ENCODE results near the gene FASLG.
"Not testable (repeated sequence)": the region's sequence is repeated elsewhere in the genome, so short reads cannot be mapped to it uniquely, and the experiment has no call there.

The FASLG gene

DNA sequence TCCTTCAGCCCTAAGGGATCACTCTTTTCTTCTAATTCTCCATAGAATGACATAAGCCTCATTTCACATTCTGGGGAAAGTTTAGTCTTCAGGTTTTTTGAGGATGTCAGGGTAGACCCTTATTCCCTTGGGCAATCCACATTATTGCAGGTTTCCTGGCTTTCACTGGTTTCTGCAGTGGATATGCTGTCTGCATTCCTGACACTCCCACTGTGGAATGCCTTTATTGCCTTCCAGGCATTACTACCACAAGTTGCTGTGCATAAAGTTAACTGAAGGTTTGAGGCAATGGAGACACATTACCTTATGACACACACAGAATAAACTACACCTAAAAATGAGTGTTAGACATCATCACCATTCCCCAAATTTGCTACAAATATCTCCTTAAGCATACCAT, 12.7 kb downstream of the FASLG start:
- DNase-seq, result no peak
- in situ Hi-C loops (cut with HindIII; ENCODE audit: low pct_ligation_motif_present, low pct_unique_long_range_greater_than_20kb, low sequenced_read_pairs), result no loop called here

DNA sequence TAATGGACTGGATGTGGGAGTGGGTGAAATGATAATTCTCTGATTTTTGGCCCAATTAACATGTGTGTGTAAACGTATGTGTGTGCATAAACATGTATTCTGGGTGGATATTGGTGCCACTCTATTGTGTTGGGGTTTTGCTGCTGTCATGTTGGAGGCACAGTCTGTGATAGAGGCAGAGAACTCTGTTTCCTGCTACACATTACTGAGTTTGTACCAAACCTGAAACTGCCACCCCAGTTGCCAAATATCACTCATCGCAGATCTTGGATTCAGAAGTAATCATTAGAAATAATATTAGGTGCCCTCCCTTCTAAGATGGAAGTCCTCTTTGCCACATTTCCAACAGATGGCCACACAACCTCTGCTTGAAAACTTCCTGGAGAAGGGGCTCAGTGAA, 13.8 kb downstream of the FASLG start:
- in situ Hi-C loops (cut with HindIII; ENCODE audit: low pct_ligation_motif_present, low pct_unique_long_range_greater_than_20kb, low sequenced_read_pairs), result no loop called here
- no peak for DNase-seq

DNA sequence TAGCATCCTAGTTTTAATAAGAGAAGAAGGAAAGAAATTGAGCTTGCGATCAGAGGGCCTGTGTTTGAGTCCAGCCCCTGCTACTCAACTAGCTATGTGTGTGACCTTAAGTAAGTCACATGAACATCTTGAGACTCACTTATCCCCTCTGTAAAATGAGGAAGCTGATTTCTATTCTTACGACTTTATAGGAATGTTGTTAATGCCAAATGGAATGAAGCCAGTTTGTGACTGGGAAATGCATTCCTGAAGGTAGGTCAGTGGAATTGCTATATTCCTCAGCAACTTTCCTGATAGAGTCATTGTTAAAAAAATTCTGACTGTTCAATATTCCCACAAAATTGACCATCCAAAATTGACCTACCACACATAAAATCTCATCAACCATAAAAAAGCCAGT, 14.9 kb downstream of the FASLG start:
- in situ Hi-C loops (cut with HindIII; ENCODE audit: low pct_ligation_motif_present, low pct_unique_long_range_greater_than_20kb, low sequenced_read_pairs), result no loop called here

DNA sequence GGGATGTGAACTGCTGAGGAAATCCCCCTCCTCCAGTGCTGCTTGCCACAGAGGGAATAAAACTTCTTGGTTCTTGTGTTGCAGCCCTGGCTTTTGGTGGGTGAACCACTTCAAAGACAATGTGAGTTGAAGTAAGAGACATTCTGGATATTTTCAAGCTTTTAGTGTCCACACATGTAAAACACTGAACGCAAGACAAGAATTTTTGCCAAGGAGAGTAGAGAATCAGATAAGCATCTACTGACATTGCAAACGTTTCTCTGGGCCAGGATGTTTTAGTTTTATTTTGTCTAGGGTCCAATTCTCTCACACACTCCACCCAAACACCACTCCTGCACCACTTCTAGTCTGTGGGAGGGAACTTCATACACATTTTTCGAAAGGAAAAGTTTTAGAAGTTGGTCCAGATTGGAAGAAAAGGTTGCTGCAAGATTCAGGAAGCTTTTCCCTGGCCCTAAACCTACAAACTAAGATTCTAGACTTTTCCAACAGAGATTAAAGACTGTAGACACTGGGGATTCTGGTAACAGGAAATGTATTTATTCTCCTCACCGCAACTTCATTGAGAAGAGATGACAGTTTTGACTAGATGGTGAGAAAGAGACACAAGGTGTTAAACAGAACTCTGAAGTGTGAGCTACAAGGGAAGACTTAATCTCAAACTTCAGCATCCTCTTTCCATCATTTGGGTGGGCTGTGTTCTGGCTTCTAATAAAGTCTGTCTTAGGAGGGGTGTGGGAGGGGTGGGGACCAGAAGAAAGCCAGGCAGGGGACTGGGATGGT, 16.1 kb downstream of the FASLG start:
- in situ Hi-C loops (cut with HindIII; ENCODE audit: low pct_ligation_motif_present, low pct_unique_long_range_greater_than_20kb, low sequenced_read_pairs), result no loop called here
- no peak for DNase-seq

More for the DNA sequence above, 14.9 kb downstream of the FASLG start:
- no peak for DNase-seq

GRCh38 chr1:172679000-172679772, 20.3 kb downstream of the FASLG start:
- in situ Hi-C loops (cut with HindIII; ENCODE audit: low pct_ligation_motif_present, low pct_unique_long_range_greater_than_20kb, low sequenced_read_pairs), result no loop called here
- DNase-seq, result no peak

DNA sequence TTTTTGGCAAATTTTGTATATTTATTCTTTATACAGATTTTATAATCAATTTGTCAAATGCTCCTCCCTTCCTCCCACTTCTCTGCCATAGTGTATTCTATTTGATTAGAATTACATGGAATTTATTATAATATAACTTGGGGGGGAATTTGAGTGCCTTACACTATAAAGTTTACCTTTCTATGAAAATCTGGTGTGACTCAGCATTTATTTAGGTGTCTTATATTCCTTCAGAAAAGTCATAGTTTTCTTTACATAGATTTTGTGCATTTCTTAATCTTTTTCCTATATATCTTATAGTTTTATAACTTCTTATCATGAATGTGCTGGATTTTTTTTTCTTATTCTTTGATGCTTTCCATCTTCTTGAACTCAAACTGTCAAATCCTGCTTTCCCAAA, 21.3 kb downstream of the FASLG start:
- in situ Hi-C loops (cut with HindIII; ENCODE audit: low pct_ligation_motif_present, low pct_unique_long_range_greater_than_20kb, low sequenced_read_pairs), result no loop called here
- no peak for DNase-seq

DNA sequence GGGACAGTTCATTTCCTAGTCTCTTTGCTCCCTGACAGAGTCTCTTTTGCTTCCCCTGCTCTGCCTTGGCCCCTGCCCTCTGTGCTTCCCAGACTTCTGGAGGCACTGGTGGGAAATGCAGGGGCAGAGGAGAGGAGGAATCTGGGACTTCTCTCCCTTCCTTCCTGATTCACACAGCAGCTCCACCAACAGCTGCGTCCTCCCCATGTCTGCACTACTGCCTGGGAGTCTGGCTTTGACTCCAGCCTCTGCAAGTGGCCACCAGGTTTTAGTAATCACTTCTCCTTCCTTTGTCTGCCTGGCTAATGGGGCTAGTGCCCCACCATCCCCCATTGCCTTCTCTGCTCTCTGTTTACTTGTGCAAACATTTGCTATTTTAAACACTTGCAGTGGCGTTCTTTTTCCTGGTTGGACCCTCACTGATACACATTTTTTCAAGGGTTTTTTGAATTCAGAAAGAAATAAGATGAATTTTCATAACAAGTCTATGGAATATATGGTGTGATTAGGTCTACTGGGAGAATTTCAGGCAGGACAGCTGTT, 21.9 kb downstream of the FASLG start:
- in situ Hi-C loops (cut with HindIII; ENCODE audit: low pct_ligation_motif_present, low pct_unique_long_range_greater_than_20kb, low sequenced_read_pairs), result no loop called here
- no peak for DNase-seq

DNA sequence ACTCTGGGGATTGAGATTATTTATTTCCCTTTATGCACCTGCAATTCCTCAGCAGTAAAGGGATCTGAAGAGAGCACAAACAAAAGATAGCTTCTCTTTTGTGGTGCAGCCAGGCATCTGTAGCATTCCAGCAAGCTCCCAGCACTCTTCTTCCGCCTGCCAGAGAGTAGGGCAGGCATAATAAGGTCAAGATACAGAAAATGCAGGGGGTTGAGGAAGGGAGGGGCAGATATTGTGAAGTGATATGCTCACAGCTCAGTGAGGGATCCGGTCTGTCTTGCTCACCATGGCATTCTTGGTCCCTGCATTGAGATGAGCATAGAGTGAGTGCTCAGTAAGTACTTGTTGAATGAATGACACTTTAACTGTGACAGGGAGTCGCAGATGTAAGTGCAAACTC, 23.9 kb downstream of the FASLG start:
- in situ Hi-C loops (cut with HindIII; ENCODE audit: low pct_ligation_motif_present, low pct_unique_long_range_greater_than_20kb, low sequenced_read_pairs), result no loop called here

GRCh38 chr1:172686143-172686542, 27.2 kb downstream of the FASLG start:
- in situ Hi-C loops (cut with HindIII; ENCODE audit: low pct_ligation_motif_present, low pct_unique_long_range_greater_than_20kb, low sequenced_read_pairs), result no loop called here
- DNase-seq, result no peak

More for the DNA sequence above, 23.9 kb downstream of the FASLG start:
- no peak for DNase-seq

DNA sequence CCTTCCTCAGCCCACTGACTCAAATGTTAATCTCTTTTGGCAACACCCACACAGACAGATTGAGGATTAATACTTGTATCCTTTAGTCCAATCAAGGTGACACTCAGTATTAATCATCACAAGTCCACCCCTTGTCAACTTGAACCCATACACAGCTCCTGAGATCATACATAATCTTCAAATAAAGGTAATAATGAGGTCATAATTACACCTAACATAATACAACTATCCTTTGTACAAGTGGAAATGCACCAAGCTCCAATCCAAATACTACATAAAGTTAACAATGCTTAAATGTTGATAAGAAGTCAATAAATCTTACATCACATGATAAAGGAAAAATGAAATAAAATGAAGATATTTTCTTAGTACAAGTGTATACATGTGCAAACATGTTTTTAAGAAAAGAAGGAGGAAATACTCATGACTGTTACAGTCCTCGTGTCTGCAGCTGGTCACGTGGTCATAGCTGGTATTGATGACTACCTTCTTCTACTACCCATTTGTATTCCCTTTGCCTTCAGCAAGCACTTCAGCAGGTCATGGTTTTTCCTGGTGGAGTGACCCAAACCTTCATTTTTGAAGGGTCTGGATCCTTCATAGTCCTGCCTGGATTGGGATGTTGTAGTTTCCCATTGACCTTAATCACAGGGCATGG, 29.7 kb downstream of the FASLG start:
- in situ Hi-C loops (cut with HindIII; ENCODE audit: low pct_ligation_motif_present, low pct_unique_long_range_greater_than_20kb, low sequenced_read_pairs), result not testable (repeated sequence)

DNA sequence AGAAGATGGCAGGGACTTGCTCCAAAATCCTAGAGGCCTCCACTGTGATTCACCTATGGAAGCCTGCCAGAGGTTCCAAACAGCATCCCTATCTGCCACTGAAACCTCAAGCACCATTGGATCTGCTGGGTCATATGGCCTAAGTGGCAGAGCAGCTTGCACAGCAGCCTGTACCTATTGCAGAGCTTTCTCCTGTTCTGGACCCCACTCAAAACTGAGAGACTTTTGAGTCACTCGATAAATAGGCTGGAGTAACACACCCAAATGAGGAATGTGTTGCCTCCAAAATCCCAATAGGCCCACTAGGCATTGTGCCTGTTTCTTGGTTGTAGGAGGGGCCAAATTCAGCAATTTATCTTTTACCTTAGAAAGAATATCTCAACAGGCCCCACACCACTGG, 32.0 kb downstream of the FASLG start:
- DNase-seq; in situ Hi-C loops (cut with HindIII; ENCODE audit: low pct_ligation_motif_present, low pct_unique_long_range_greater_than_20kb, low sequenced_read_pairs): not testable (repeated sequence)

More for the DNA sequence above, 29.7 kb downstream of the FASLG start:
- DNase-seq, result not testable (repeated sequence)

DNA sequence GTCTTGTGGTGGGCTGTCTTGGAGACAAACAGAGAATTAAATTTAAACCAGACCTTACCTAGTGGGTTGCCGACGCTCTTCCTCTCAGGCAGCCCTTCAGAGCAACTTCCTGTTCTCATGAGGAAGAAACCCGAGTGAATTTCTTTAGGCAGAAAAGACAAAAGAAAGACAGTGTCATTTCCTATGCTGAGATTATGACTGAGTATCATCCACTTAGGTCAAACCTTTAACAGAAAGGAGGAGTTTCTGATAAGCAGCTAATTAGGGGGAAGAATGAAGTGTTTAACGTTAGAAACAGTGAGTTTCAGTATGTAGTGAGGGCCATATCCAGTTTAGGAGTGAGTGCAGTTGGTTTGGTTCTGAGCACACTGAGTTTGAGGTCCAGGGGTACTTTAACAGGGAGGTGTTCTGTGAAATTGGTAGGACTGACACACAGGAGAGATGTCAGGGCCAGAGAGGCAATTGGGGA, 38.7 kb downstream of the FASLG start:
- DNase-seq, result no peak
- in situ Hi-C loops (cut with HindIII; ENCODE audit: low pct_ligation_motif_present, low pct_unique_long_range_greater_than_20kb, low sequenced_read_pairs), result no loop called here

DNA sequence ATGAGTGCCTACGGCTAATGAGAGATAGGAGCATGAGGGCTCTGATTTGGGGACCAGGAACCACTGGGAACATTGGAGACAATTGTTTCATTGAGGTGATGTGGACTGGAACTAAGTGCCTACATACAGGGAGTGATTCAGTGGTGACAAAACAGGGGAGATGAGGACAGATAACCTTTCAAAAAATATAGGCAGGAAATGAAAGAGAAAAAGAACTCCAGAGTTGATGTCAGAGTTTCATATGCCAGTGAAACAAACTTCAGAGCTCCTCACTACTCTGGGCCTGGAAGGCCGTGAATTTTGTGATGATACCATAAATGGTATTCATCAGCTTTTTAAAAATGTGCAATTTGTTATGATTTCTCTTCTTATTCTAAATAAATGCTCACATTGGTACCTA, 39.3 kb downstream of the FASLG start:
- DNase-seq, result no peak
- in situ Hi-C loops (cut with HindIII; ENCODE audit: low pct_ligation_motif_present, low pct_unique_long_range_greater_than_20kb, low sequenced_read_pairs), result no loop called here

GRCh38 chr1:172699111-172699510, 40.2 kb downstream of the FASLG start:
- no peak for DNase-seq
- in situ Hi-C loops (cut with HindIII; ENCODE audit: low pct_ligation_motif_present, low pct_unique_long_range_greater_than_20kb, low sequenced_read_pairs), result no loop called here

GRCh38 chr1:172699695-172700227, 40.9 kb downstream of the FASLG start:
- no peak for DNase-seq
- in situ Hi-C loops (cut with HindIII; ENCODE audit: low pct_ligation_motif_present, low pct_unique_long_range_greater_than_20kb, low sequenced_read_pairs), result no loop called here

GRCh38 chr1:172700556-172700955, 41.7 kb downstream of the FASLG start:
- in situ Hi-C loops (cut with HindIII; ENCODE audit: low pct_ligation_motif_present, low pct_unique_long_range_greater_than_20kb, low sequenced_read_pairs), result no loop called here
- DNase-seq, result no peak

- in situ Hi-C loops (cut with HindIII; ENCODE audit: low pct_ligation_motif_present, low pct_unique_long_range_greater_than_20kb, low sequenced_read_pairs), result no loop called here
- no peak for DNase-seq
Measured at GRCh38 chr1:172704001-172704400, 45.1 kb downstream of the FASLG start.

DNA sequence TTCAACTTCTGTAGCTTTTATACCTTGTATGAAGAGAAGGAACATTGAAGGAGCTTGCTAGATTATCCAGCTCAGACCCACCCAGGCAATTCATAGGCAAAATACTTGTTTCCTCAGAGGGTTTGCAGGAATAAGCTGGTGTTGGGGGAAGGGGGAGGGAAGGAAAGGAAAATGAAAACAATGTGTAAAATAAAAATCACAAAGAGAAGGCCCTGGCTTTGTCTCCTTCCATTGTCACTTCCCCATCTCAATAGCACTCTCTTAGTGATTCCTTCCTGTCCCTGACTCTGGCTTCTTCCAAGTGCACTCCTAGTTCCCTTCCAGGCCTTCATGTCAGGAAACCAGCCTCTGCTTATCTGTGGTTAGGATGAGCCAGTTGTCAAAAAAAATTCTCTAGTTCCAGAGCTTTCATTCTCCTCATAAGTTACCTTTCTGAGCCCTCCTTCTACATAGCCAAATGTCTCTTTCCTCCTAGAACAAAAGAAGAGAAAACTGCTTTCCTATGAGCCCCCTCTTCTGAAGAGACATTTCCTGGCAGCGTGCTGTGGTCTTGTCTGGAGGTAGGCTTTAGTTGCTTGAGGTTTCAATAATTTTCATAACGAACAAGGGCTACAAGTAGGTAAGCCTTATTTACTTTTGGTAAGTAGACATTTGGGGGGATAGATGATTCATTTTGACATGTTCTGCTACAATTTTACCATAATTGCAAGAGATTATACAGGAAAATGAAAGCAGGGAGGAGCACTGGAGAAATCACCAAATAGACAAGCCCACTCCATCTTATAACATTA, 45.7 kb downstream of the FASLG start:
- no peak for DNase-seq
- in situ Hi-C loops (cut with HindIII; ENCODE audit: low pct_ligation_motif_present, low pct_unique_long_range_greater_than_20kb, low sequenced_read_pairs), result no loop called here
